ENCODE measurements around the gene FOXR1. TPM values are rescaled to one million over a fixed set of nuclear protein-coding genes. Genes with fewer than 3 reads are reported as not detected.

Gene FOXR1
- total and polyA plus RNA-seq, 7 donors, result not detected

DNA sequence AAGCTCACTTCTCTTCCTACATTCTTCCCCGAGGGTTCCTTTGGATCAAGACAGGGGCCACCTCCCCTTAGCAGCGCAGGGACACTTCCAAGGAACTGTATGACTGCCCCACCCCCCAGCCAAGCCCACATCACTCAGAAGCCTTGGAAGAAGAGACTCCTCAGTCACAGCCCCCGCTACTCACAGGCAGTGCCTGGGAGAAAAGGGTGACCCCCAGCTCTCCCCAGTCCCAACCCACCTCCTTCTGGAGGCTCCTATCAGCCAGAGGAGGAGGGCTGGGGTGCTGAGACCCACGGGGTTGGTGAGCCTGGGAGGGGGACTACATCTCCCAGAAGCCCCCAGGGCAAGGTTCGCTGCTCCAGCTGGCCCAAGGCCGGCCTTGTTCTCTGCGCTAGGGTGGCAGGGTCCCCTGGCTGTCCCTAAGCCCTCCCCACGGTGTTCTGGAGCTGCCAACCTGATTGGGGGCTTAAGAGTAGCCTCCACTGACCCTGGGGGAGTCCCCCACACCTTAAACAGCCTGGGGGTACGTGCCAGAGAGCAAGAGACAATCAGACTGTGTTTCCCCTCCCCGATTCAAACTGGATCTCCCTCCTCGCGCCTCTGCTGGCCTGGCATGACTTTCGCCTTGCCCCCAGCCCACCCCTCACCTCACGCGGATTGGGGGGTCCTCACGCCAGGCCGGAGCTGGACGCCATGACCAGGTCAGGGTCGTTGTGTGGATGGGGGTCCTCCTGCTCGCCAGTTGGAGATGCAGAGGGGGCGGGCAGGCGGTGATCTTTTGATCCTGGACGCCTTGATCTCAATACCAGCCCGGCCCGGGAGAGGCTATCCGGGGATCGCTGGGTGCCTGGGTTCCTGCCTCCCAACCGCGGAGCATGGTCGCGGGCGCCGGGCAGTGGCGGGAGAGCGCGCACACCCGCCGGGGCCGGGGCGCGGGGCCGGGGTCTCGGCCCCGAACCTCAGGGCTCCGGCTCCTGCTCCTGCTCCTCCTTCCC lies 46.7 kb upstream of the FOXR1 start:
- Histone ChIP-seq H3K27ac (peak overlapping the region; percentile 98), H3K27me3 (ENCODE audit: insufficient read depth in 3 of 3, low read length in 2 of 3) (no peaks in the 10 kb centered on the region), H3K36me3 (ENCODE audit: insufficient read depth in 1 of 2, low read depth in 1 of 2) (no peaks in the 10 kb centered on the region), H3K4me1 (peaks cover 44% of the 10 kb centered on the region), H3K4me3 (peak overlapping the region; percentile 96), H3K9me3 (no peaks in the 10 kb centered on the region)
- TF ChIP-seq, protein P1, sequence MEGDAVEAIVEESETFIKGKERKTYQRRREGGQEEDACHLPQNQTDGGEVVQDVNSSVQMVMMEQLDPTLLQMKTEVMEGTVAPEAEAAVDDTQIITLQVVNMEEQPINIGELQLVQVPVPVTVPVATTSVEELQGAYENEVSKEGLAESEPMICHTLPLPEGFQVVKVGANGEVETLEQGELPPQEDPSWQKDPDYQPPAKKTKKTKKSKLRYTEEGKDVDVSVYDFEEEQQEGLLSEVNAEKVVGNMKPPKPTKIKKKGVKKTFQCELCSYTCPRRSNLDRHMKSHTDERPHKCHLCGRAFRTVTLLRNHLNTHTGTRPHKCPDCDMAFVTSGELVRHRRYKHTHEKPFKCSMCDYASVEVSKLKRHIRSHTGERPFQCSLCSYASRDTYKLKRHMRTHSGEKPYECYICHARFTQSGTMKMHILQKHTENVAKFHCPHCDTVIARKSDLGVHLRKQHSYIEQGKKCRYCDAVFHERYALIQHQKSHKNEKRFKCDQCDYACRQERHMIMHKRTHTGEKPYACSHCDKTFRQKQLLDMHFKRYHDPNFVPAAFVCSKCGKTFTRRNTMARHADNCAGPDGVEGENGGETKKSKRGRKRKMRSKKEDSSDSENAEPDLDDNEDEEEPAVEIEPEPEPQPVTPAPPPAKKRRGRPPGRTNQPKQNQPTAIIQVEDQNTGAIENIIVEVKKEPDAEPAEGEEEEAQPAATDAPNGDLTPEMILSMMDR (IDR thresholded peaks at IDR 0.05), result no peak
- WGBS, 3 donors, result 0 to 1% (median 1%) methylated on average over 29 to 45 of the region's 45 CpGs
- intact Hi-C loops (cut with DNase I), result loop anchor here in 1 of 2 donors (5.0 kb wide), 2 partner anchors 92 to 133 kb away; partner anchors contain the start of genes DDX6, RPS25 and TRAPPC4
- ATAC-seq, result no peak
- peak; percentile 56 to 78 for DNase-seq

DNA sequence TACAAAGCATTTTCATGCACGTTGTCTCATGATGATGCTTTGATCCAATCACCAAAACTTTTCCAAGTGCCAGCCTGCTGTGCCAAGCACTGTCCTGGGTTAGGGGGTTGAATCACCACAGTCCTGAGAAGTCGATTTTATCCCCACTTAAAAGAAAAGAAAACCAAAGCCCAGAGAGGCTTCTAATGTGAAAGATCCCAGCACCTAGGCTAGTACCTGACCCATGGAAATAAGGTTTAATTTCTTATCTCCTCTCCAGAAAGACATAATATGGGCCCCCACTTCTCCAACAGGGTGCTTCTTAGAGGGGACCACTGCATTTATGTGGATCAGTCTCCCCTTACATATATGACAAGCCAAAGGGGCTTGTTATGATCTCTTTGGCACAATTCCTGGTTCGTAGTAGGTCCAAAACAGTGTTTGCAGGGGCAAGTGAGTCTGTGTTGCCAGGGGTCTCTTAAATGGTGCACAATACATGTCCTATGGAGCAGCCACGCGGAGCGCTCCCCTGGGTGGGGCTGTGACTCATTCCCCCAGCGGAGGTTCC lies 43.9 kb upstream of the FOXR1 start:
- Histone ChIP-seq H3K9me3 (no peaks in the 10 kb centered on the region), H3K36me3 (ENCODE audit: insufficient read depth in 1 of 2, low read depth in 1 of 2) (no peaks in the 10 kb centered on the region), H3K27me3 (ENCODE audit: insufficient read depth in 3 of 3, low read length in 2 of 3) (no peaks in the 10 kb centered on the region), H3K27ac (peak overlapping the region; percentile 91), H3K4me1 (peaks cover 23% of the 10 kb centered on the region), H3K4me3 (peak overlapping the region; percentile 79)
- TF ChIP-seq, protein P1 (IDR thresholded peaks at IDR 0.05), result no peak
- intact Hi-C loops (cut with DNase I), result loop anchor here (1.0 to 5.0 kb wide), 3 partner anchors 20 to 135 kb away; partner anchors contain the start of genes DDX6 (in 1 of the 2), RPS25 (in 1 of the 2) and TRAPPC4 (in 1 of the 2)
- DNase-seq (no peak), ATAC-seq (no peak)
- WGBS, 3 donors, result 3 to 9% (median 5%) methylated on average over 7 of the region's 7 CpGs

DNA sequence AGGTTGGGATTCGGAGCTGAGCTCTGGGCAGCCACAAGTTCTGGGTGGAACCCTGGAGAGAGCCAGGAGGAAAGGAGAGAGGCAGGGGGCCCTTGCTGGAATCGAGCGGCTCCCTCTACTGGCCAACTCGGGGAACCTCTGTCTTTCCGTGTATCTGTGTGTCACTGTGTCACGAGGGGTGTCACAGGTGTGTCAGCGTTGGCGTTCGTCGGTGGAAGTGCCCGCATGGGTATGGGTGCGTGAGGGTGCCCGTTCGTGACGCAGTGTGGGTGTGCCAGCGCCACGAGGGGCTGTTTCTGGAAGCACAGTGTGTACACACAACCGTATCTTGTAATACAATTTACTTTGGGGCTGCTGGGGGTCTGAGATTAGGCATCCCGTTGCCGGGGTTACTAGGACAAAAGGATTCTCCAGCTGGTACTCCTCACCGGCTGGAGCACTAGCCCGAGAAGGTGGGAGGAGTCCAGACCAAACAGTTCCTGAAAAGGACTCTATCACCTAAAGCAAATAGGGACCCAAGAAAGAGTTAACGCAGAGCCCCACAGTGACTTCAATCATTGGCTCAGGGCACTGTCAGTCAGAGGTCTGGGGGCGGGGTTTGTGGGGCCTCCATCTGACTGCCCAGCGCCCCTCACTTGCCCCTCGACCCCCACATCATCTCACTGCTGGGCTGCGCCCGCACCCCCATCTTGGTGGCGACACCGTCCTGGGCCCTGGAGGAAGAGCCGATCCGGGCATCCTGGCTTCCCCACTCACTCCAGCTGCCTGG lies 43.3 kb upstream of the FOXR1 start:
- H3K4me1 ChIP-seq, result peaks cover 22% of the 10 kb centered on the region
- DNase-seq (peak; percentile 91 to 96), ATAC-seq (peak; percentile 79 to 88 (median 84))
- intact Hi-C loops (cut with DNase I), result loop anchor here (1.0 to 5.0 kb wide), 3 partner anchors 21 to 136 kb away; partner anchors contain the start of genes DDX6 (in 1 of the 2), RPS25 (in 1 of the 2) and TRAPPC4 (in 1 of the 2)
- H3K9me3 ChIP-seq, result no peaks in the 10 kb centered on the region
- H3K27me3 ChIP-seq (ENCODE audit: insufficient read depth in 3 of 3, low read length in 2 of 3), result no peaks in the 10 kb centered on the region
- WGBS, 3 donors, result 0% methylated on average over 32 of the region's 32 CpGs
- peak overlapping the region; percentile 91 for H3K27ac ChIP-seq
- H3K36me3 ChIP-seq (ENCODE audit: insufficient read depth in 1 of 2, low read depth in 1 of 2), result no peaks in the 10 kb centered on the region
- peak overlapping the region; percentile 79 for H3K4me3 ChIP-seq
- TF ChIP-seq, protein P1 (IDR thresholded peaks at IDR 0.05), result peak; percentile 88

DNA sequence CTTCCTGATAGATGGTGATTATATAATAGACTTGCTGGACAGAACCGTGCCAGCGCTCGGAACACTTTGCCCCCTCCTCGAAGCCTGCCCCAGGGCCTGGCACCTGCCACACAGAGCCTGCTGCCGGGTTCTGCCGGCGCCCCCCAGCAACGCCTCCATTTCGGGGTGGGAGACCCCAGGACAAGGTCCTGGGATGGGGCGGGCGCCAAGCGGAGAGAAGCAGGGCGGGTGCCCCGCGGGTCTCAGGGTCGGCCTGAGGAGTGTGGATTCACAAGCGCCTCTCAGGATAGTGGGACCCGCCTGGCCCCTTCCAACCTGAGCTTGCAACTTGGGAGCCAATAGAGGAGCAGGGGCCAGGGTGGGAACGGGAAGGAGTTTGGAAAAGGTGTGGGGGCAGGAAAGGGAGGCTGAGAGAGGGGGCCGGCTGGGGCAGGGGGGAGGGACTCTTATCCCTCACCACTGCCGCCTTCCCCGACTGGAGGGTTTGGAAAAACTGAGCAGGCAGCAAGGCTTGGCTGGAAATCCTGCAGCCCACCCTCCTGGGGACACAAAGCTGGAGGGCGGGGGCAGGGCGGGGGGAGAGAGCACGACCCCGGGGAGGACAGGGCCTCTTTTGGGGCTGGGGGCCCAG lies 42.6 kb upstream of the FOXR1 start:
- TF ChIP-seq, protein P1 (IDR thresholded peaks at IDR 0.05), result no peak
- H3K27ac ChIP-seq, result peak overlapping the region; percentile 91
- H3K36me3 ChIP-seq (ENCODE audit: insufficient read depth in 1 of 2, low read depth in 1 of 2), result no peaks in the 10 kb centered on the region
- H3K9me3 ChIP-seq, result no peaks in the 10 kb centered on the region
- ATAC-seq (peak; percentile 22 to 58 (median 31)), DNase-seq (peak in 1 of 2 donors; percentile 59)
- peak overlapping the region; percentile 79 for H3K4me3 ChIP-seq
- intact Hi-C loops (cut with DNase I), result loop anchor here (1.0 to 5.0 kb wide), 3 partner anchors 22 to 137 kb away; partner anchors contain the start of genes DDX6 (in 1 of the 2), RPS25 (in 1 of the 2) and TRAPPC4 (in 1 of the 2)
- WGBS, 3 donors, result 0 to 1% (median 1%) methylated on average over 20 to 26 of the region's 26 CpGs
- H3K4me1 ChIP-seq, result peaks cover 22% of the 10 kb centered on the region
- H3K27me3 ChIP-seq (ENCODE audit: insufficient read depth in 3 of 3, low read length in 2 of 3), result no peaks in the 10 kb centered on the region

Measured in psoas muscle (tissue), 8 donors.